GM21367 (cell line): ENCODE measurements around the gene RABGAP1.

Source experiments
- ATAC-seq: cut with Tn5 transposase; IDR thresholded peaks from one replicate; pipeline ENCODE4 v1.9.1; 2021; ENCODE audit not compliant: unreplicated experiment

RABGAP1 gene

GRCh38 chr9:123150708-123151503 is 210.1 kb downstream of the RABGAP1 start:
- no peak for ATAC-seq
